HL-60/S4 treated with retinoic acid at 250 ng/mL for 4 days and 3 days (cell line): Measurements from ENCODE around the gene AGPAT3.
"Not testable (repeated sequence)": the region's sequence is repeated elsewhere in the genome, so short reads cannot be mapped to it uniquely, and the experiment has no call there.

ENCODE experiments used
- in situ Hi-C: fragments of 300-500 bp; cut with MboI; formaldehyde crosslinking; loops from 2 replicates; pipeline ENCODE4 v1.7.0; 2022; ENCODE audit warnings: low sequenced_read_pairs

AGPAT3 gene

GRCh38 chr21:43881283-43881682 lies 16.3 kb downstream of the AGPAT3 start:
- in situ Hi-C loops = no loop called here

DNA sequence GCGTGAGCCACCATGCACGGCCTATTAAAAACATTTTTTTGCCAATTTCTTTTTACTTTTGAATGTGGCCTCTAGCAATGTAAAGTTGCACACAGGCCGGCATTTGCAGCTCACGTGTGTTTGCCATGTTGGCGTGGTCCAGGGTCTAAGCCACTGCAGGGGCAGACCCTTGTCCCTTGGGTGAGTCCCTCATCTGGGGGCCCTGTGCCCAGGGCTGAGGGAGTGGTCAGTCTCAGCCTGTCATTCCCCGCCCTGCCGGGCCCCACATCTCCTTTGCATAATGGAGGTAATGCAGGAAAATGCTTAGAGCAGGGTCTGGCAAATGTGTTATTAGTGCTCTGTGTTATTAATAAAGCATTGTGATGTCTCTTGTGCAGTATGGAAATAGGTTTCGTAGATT lies 16.9 kb downstream of the AGPAT3 start:
- in situ Hi-C loops = no loop called here

DNA sequence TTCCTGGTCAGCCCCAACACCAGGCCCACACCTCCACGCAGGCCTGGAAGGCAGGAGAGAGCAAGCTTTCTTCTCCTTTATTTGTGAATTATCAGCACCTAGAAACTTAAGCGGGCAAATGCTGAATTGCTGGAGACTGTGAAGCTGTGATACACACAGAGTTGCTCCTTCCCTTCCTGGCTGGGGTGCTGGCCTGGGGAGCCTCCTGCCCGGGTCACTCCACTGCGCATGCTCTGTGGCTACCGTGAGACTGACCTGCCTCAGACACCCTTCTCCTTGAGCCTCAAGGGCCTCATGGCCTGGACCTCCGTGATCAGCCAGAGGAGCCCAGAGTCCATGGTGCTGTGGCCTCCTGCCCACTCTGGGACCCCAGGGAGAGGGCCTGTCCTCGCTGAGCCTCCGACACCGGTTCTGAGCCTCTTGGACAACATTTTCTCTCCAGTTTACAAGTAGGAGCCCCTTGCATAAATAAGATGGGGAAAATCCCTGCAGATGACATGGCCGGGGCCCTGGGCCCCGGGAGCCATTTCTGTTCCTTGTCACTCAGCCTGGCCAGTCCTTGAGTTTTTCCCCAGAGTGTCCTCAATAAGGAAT lies 18.0 kb downstream of the AGPAT3 start:
- in situ Hi-C loops = no loop called here

- in situ Hi-C loops = no loop called here
These were observed 19.2 kb downstream of the AGPAT3 start for GRCh38 chr21:43884012-43884860.

DNA sequence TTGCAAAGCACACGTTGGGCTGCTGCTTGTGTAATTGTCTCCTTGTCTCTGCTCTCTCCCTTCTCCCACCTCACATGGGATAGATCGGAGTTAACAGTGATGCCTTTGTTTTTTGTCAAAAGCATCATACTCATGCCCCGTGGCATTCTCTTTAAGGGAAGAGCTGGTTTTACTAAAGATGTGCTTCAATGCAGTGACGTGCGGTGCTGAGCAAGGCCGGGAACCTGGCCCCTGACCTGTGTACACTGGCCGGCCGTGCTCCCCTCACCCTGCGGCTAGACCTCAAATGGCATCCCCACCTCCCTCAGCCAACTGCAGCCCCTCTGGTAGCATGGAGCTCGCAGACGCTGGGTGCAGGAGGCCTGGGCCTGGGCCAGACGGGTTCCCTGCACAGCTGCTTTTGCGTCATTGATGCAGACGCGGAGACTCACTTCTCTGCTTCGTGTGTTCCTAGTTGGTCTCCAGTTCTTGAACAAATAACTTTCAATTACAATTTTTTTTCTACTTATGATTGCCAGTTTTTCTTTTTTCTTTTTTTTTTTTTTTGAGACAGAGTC lies 19.9 kb downstream of the AGPAT3 start:
- in situ Hi-C loops = no loop called here

DNA sequence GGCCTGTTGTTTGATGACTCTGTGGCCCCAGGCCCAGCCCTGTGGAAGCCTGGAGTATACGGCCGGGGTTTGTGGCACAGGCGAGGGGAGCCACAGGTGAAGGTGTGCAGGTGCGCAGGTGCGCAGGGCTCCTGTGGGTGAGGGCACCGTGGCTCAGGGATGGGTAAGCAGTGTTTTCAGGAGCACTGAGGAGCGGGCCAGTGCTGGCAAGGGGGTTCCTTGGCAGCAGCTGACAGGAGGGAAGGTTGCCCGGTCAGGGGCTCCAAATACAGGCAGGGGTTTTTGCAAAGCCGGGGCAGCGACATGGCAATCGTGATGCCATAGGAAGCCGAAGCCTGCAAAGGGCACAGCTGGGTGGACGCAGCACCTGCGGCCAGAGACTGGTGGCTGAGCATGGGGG lies 20.7 kb downstream of the AGPAT3 start:
- in situ Hi-C loops = no loop called here

DNA sequence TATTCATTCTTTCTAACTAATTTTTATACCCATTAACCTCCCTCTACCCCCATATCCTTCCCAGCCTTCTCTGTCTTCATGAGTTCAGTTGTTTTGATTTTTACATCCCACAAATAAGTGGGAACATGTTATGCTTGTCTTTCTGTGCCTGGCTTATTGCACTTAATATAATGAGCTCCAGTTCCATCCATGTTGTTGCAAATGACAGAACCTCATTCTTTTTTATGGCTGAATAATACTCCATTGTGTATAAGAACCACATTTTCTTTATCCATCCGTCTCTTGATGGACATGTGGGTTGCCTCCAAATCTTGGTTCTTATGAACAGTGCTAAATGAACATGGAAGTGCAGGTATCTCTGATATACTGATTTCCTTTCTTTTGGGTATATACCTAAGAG lies 21.5 kb downstream of the AGPAT3 start:
- in situ Hi-C loops = no loop called here

DNA sequence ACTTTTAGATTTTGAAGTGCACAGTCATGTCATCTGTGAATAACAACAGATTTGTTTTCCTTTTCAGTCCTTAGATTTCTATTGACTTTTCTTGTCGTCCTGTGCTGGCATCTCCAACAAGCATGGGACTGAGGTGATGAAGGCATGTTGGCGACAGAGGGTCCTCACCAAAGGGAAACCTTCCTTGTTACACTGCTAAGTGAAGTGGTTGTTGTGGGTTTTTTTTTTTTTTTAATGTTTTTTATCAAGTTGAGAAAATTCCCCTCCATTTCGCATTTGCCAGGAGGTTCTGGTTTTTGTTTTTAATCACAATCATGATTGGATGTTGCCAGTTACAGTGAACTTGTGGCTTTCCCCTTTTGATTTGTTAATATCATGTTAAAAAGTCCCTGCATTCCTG lies 24.0 kb downstream of the AGPAT3 start:
- in situ Hi-C loops = no loop called here

GRCh38 chr21:43890042-43890441 lies 25.0 kb downstream of the AGPAT3 start:
- in situ Hi-C loops = no loop called here

DNA sequence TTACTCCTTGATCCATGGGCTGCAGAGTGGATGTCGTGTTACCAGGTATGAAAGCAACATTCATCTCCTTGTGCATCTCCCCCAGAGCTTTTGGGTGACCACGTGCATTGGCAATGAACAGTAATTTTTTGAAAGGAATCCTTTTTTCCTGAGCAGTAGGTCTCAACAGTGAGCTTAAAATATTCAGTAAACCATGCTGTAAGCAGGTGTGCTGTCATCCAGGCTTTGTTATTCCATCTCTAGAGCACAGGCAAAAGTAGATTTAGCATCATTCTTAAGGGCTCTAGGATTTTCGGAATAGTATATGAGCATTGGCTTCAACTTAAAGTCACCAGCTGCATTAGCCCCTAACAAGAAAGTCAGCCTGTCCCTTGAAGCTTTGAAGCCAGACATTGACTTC lies 27.3 kb downstream of the AGPAT3 start:
- in situ Hi-C loops = no loop called here

DNA sequence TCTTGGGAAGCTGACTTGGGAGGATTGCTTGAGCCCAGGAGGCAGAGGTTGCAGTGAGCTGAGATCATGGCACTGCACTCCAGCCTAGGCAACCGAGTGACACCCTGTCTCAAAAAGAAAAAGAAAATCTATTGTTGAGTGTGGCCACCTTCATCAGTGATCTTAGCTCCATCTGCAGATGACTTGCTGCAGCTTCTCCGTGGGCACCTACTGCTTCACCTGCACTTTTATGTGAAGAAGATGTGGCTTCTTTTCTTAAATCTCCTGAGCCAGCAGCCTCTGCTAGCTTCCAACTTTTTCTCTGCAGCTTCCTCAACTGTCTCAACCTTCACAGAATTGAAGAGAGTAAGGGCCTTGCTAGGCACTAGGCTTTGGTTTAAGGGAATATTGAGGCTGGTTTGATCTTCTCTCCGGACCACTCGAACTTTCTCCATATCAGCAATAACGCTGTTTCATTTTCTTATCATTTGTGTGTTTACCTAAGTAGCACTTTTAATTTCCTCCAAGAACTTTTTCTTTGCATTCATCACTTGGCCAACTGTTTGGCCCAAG lies 28.0 kb downstream of the AGPAT3 start:
- in situ Hi-C loops = no loop called here

- in situ Hi-C loops = no loop called here
These were observed 28.6 kb downstream of the AGPAT3 start for GRCh38 chr21:43893536-43894205.

DNA sequence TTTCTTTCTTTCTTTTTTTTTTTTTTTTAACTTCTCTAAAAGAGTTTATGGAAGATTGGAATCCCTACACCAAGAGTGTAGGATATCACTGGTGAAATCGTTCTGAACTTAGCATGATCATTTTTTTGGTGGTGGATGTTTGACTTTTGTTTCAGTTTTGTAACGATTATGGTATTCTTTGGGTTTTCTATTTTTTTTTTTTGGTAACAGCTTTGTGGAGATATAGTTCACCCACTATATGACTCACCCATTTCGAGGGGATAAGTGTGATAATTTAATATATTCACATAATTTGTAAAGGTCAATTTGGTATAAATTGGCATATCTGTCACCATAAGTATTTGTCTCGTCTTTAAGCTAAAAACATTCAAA lies 29.2 kb downstream of the AGPAT3 start:
- in situ Hi-C loops = no loop called here

GRCh38 chr21:43895196-43895595 lies 30.2 kb downstream of the AGPAT3 start:
- in situ Hi-C loops = no loop called here

- in situ Hi-C loops = not testable (repeated sequence)
These were observed 31.8 kb downstream of the AGPAT3 start for GRCh38 chr21:43896696-43897299.

- in situ Hi-C loops = loop anchor here (10.0 kb wide), 1 partner anchor 65 kb away; no protein-coding TSS in a partner anchor
These were observed 34.5 kb downstream of the AGPAT3 start for GRCh38 chr21:43899307-43900077.

DNA sequence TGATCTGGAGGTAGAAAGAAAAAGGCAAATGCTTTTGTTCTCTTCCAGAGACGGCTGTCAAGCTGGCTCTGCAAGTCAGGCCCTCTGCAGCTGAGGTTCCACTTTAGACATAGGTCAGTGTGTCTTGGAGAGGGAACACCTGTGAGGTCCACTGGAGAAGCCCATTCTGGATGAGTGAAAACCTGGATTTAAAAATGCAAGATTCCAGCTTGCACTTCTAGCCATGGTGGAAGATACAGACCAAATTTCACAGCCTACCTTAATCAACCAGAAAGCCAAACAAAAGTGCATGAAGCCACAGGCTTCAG lies 35.0 kb downstream of the AGPAT3 start:
- in situ Hi-C loops = loop anchor here (10.0 kb wide), 1 partner anchor 65 kb away; no protein-coding TSS in a partner anchor

- in situ Hi-C loops = loop anchor here (10.0 kb wide), 1 partner anchor 66 kb away; no protein-coding TSS in a partner anchor
These were observed 35.7 kb downstream of the AGPAT3 start for GRCh38 chr21:43900690-43901089.

DNA sequence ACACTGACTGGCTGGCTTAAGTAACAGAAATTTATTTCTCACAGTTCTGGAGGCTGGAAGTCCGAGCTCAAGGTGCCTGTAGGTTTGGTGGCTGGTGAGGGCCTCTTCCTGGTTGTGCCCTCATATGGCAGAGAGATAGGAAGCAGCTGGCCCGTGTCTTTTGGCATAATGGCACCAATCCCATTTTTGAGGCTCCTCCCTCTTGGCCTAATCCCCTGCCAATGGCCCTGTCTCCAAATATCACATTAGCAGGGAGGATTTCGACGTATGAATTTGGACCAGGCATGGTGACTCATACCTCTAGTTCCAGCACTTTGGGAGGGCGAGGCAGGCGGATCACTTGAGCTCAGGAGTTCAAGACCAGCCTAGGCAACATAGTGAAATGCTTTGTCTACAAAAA lies 37.4 kb downstream of the AGPAT3 start:
- in situ Hi-C loops = loop anchor here (10.0 kb wide), 1 partner anchor 68 kb away; no protein-coding TSS in a partner anchor

DNA sequence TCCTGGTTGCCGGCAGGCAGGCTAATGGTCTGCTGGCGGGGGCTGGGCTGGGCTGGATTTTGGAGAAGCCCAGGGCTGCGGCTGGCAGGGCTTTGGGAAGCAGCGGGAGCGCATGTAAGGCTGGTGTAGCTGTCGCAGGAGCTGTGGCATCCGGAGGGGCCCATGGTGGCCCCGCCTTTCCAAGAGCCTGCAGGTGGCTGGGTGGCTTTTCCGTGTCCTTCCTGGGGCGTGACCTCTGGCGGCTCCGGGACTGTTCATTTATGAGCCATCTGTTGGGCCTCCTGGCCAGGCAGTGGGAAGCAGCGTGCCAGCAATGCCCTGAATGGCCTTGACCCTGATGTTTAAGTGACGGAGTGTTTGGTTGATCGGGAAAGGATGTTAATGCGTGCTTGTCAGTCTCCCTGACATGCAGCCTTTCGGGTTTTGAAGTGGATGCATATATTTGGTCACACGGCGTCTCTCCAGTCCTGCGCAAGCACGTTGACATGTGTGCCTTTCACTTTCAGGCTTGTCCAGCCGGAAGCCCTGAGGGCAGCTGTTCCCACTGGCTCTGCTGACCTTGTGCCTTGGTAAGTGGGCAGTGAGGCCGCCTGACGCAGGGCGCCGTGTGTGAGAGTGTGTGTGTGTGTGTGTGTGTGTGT lies 38.5 kb downstream of the AGPAT3 start:
- in situ Hi-C loops = loop anchor here (10.0 kb wide), 1 partner anchor 69 kb away; no protein-coding TSS in a partner anchor
